RWPE2 (cell line): ENCODE results near the gene SYAP1.

Experiments
- ATAC-seq: fragments of 200-7000 bp; cut with Tn5 transposase; 3 replicates; pipeline ENCODE4 v1.9.1; 2021; ENCODE audit warnings: low read depth
- DNase-seq: peaks from one replicate; pipeline ENCODE4 v3.0.0-alpha.2; 2020; ENCODE audit warnings: low spot score
- H3K27ac ChIP-seq: fragments of 450-650 bp; 2 replicates; pipeline ENCODE4 v1.5.1; 2017; ENCODE audit warnings: mild to moderate bottlenecking; ENCODE audit not compliant: poor library complexity, severe bottlenecking
- H3K27me3 ChIP-seq: fragments of 250-450 bp; sonication (Bioruptor Pico); 2 replicates; pipeline ENCODE4 v1.5.1; 2021; ENCODE audit warnings: mild to moderate bottlenecking, moderate library complexity; ENCODE audit not compliant: insufficient read depth, poor library complexity, severe bottlenecking
- H3K36me3 ChIP-seq: fragments of 250-450 bp; sonication (Bioruptor Pico); 2 replicates; pipeline ENCODE4 v1.5.1; 2020; ENCODE audit warnings: low read depth, mild to moderate bottlenecking, moderate library complexity
- H3K4me1 ChIP-seq: fragments of 250-450 bp; sonication (Bioruptor Pico); 2 replicates; pipeline ENCODE4 v1.5.1; 2021; ENCODE audit warnings: mild to moderate bottlenecking, moderate library complexity; ENCODE audit not compliant: insufficient read depth, poor library complexity, severe bottlenecking
- H3K4me3 ChIP-seq: fragments of 250-450 bp; sonication (Bioruptor Pico); 2 replicates; pipeline ENCODE4 v1.5.1; 2021; ENCODE audit warnings: mild to moderate bottlenecking, moderate library complexity; ENCODE audit not compliant: severe bottlenecking
- H3K9me3 ChIP-seq: fragments of 250-450 bp; sonication (Bioruptor Pico); 2 replicates; pipeline ENCODE4 v1.5.1; 2021; ENCODE audit warnings: mild to moderate bottlenecking, moderate library complexity; ENCODE audit not compliant: severe bottlenecking
- CTCF ChIP-seq: fragments of 450-650 bp; IDR thresholded peaks from one replicate; pipeline ENCODE4 v1.5.1; 2017; ENCODE audit warnings: mild to moderate bottlenecking, moderate library complexity; ENCODE audit not compliant: poor library complexity, severe bottlenecking

The SYAP1 gene

GRCh38 chrX:16702700-16703599 lies 16.5 kb upstream of the SYAP1 start:
- Histone ChIP-seq H3K4me3 (no peak overlapping the region), H3K4me1 (no peaks in the 10 kb centered on the region), H3K36me3 (no peaks in the 10 kb centered on the region), H3K9me3 (no peaks in the 10 kb centered on the region), H3K27me3 (no peaks in the 10 kb centered on the region), H3K27ac (no peak overlapping the region)
- DNase-seq (no peak), ATAC-seq (no peak)
- no peak for TF ChIP-seq CTCF

GRCh38 chrX:16705370-16705769 lies 14.0 kb upstream of the SYAP1 start:
- Histone ChIP-seq H3K27me3 (no peaks in the 10 kb centered on the region), H3K4me1 (no peaks in the 10 kb centered on the region), H3K27ac (no peak overlapping the region), H3K4me3 (no peak overlapping the region), H3K36me3 (no peaks in the 10 kb centered on the region; the same call in 1 of the 2 replicates), H3K9me3 (no peaks in the 10 kb centered on the region)
- TF ChIP-seq CTCF: no peak
- no peak for DNase-seq
- no peak for ATAC-seq

GRCh38 chrX:16708016-16708415 lies 11.4 kb upstream of the SYAP1 start:
- ATAC-seq (no peak), DNase-seq (no peak)
- Histone ChIP-seq H3K36me3 (no peaks in the 10 kb centered on the region; the same call in 1 of the 2 replicates), H3K4me1 (no peaks in the 10 kb centered on the region), H3K4me3 (no peak overlapping the region), H3K27me3 (no peaks in the 10 kb centered on the region), H3K9me3 (no peaks in the 10 kb centered on the region), H3K27ac (no peak overlapping the region)
- TF ChIP-seq CTCF: no peak

- no peak for DNase-seq
- H3K4me3 ChIP-seq: peak overlapping the region; percentile 75
- H3K27me3 ChIP-seq: no peaks in the 10 kb centered on the region
- H3K4me1 ChIP-seq: no peaks in the 10 kb centered on the region
- no peak for TF ChIP-seq CTCF
- no peaks in the 10 kb centered on the region; the same call in 1 of the 2 replicates for H3K36me3 ChIP-seq
- no peaks in the 10 kb centered on the region for H3K9me3 ChIP-seq
- peak overlapping the region; percentile 63 for H3K27ac ChIP-seq
- ATAC-seq: no peak
Measured at GRCh38 chrX:16711219-16711811, 8.1 kb upstream of the SYAP1 start.
